ENCODE results near the gene GRK4.

DNA sequence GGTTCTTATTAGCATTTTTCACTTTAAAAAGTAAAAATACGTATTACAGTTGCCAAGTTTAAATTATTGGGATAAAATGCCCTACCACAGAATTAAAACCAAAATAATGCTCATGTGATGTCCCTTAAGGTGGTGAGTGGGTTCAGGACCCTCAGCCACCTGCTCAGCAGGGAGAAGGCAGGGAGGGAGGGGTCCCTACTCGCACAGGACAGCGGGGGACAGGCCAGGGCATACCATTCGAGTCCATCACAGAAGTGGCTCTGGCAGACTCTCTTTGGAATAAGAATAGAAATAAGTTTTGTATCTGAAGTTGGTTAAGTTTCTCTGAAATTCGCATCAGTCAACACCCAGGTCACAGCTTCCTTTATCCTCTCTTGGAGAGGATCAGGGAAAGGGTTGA, 37.9 kb upstream of the GRK4 start:
- TF ChIP-seq RNF2 (IDR thresholded peaks at IDR 0.05; ENCODE audit: borderline replicate concordance, low read depth, low read length, missing control alignments, poor library complexity, severe bottlenecking) (no peak), POLR2AphosphoS5 (IDR thresholded peaks at IDR 0.05; ENCODE audit: low read depth, low read length) (no peak), GTF2F1 (IDR thresholded peaks at IDR 0.05; ENCODE audit: borderline replicate concordance, low read depth, low read length) (no peak), MAFK (IDR thresholded peaks at IDR 0.05; ENCODE audit: low read depth, low read length) (no peak)
- TF ChIP-seq, protein P1, sequence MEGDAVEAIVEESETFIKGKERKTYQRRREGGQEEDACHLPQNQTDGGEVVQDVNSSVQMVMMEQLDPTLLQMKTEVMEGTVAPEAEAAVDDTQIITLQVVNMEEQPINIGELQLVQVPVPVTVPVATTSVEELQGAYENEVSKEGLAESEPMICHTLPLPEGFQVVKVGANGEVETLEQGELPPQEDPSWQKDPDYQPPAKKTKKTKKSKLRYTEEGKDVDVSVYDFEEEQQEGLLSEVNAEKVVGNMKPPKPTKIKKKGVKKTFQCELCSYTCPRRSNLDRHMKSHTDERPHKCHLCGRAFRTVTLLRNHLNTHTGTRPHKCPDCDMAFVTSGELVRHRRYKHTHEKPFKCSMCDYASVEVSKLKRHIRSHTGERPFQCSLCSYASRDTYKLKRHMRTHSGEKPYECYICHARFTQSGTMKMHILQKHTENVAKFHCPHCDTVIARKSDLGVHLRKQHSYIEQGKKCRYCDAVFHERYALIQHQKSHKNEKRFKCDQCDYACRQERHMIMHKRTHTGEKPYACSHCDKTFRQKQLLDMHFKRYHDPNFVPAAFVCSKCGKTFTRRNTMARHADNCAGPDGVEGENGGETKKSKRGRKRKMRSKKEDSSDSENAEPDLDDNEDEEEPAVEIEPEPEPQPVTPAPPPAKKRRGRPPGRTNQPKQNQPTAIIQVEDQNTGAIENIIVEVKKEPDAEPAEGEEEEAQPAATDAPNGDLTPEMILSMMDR (IDR thresholded peaks at IDR 0.05; ENCODE audit: control extremely low read depth in 1 of 3, insufficient read depth in 1 of 3, low read depth in 1 of 3, low read length in 3 of 3): no peak
